Measurements from ENCODE around the gene LRRC14B. TPM values are rescaled to one million over a fixed set of nuclear protein-coding genes. Genes with fewer than 3 reads are reported as not detected.
"Not testable (repeated sequence)": the region's sequence is repeated elsewhere in the genome, so short reads cannot be mapped to it uniquely, and the experiment has no call there.

LRRC14B gene
- total RNA-seq, 3 donors from 2014 or later: 0.33 to 0.44 TPM; not detected in 1

GRCh38 chr5:228886-229285 lies 37.6 kb downstream of the LRRC14B start:
- Histone ChIP-seq H3K4me3 (no peak overlapping the region), H3K27ac (no peak overlapping the region), H3K9me3 (no peaks in the 10 kb centered on the region), H3K4me1 (no peaks in the 10 kb centered on the region), H3K27me3 (no peaks in the 10 kb centered on the region), H3K36me3 (no peaks in the 10 kb centered on the region)
- TF ChIP-seq CTCF (IDR thresholded peaks at IDR 0.05) (no peak), POLR2A (IDR thresholded peaks at IDR 0.05) (no peak)
- intact Hi-C loops (cut with DNase I; ENCODE audit: low total_unique reads): no loop called here
- DNase-seq (ENCODE audit: low spot score in 2 of 2): no peak

GRCh38 chr5:230711-231110 lies 39.4 kb downstream of the LRRC14B start:
- Histone ChIP-seq H3K4me1 (no peaks in the 10 kb centered on the region), H3K9me3 (no peaks in the 10 kb centered on the region), H3K4me3 (no peak overlapping the region), H3K36me3 (no peaks in the 10 kb centered on the region), H3K27ac (no peak overlapping the region), H3K27me3 (no peaks in the 10 kb centered on the region)
- TF ChIP-seq POLR2AphosphoS5 (IDR thresholded peaks at IDR 0.05) (no peak), POLR2A (IDR thresholded peaks at IDR 0.05) (no peak), CTCF (IDR thresholded peaks at IDR 0.05) (no peak)
- DNase-seq (ENCODE audit: low spot score in 2 of 2): no peak
- intact Hi-C loops (cut with DNase I; ENCODE audit: low total_unique reads): no loop called here

- no peak for DNase-seq (ENCODE audit: low spot score in 2 of 2)
Observed at GRCh38 chr5:231661-232060, 40.4 kb downstream of the LRRC14B start.

DNA sequence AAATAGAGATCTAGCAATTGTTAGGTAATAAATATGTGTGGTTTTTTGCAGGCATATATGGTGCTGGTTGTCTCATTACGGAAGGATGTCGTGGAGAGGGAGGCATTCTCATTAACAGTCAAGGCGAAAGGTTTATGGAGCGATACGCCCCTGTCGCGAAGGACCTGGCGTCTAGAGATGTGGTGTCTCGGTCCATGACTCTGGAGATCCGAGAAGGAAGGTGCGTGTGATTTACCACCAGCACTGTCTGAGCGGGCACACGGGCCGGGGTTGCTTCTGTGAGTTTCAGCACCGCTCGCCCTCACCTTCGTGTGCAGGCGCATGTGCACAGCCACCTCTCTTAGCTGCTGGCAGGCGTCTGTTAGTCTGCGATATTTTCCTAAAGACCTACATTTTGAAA lies 42.1 kb downstream of the LRRC14B start:
- intact Hi-C loops (cut with DNase I; ENCODE audit: low total_unique reads): not testable (repeated sequence)

More at GRCh38 chr5:231661-232060, 40.4 kb downstream of the LRRC14B start:
- intact Hi-C loops (cut with DNase I; ENCODE audit: low total_unique reads): no loop called here
- TF ChIP-seq CTCF (IDR thresholded peaks at IDR 0.05): no peak
- no peak for TF ChIP-seq POLR2AphosphoS5 (IDR thresholded peaks at IDR 0.05)
- no peak for TF ChIP-seq POLR2A (IDR thresholded peaks at IDR 0.05)
- Histone ChIP-seq H3K9me3 (no peaks in the 10 kb centered on the region), H3K36me3 (no peaks in the 10 kb centered on the region), H3K27me3 (no peaks in the 10 kb centered on the region), H3K4me3 (no peak overlapping the region), H3K4me1 (no peaks in the 10 kb centered on the region), H3K27ac (no peak overlapping the region)

DNA sequence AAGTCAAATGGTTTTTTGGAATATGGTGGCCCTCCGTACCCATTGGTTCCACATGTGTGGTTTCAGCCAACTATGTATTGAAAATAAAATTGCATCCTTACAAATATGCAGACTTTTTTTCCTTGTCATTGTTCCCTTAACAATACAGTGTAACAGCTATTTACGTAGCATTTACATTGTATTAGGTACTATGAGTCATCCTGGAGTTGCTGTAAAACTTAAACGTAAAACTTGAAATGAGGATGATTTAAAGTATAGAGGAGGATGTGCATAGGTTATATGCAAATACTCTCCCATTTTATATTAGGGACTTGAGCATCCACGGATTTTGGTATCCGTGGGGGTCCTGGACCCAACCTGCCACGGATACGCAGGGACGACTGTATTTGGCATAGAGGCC lies 43.2 kb downstream of the LRRC14B start:
- no peak for TF ChIP-seq POLR2A (IDR thresholded peaks at IDR 0.05)
- no peak overlapping the region for H3K27ac ChIP-seq
- no peak overlapping the region for H3K4me3 ChIP-seq
- H3K36me3 ChIP-seq: no peaks in the 10 kb centered on the region
- intact Hi-C loops (cut with DNase I; ENCODE audit: low total_unique reads): no loop called here
- H3K9me3 ChIP-seq: no peaks in the 10 kb centered on the region
- no peaks in the 10 kb centered on the region for H3K4me1 ChIP-seq
- no peaks in the 10 kb centered on the region for H3K27me3 ChIP-seq
- no peak for DNase-seq (ENCODE audit: low spot score in 2 of 2)

More for the DNA sequence above, 42.1 kb downstream of the LRRC14B start:
- not testable (repeated sequence) for H3K4me1 ChIP-seq; H3K4me3 ChIP-seq; DNase-seq (ENCODE audit: low spot score in 2 of 2); H3K27me3 ChIP-seq; H3K9me3 ChIP-seq; H3K27ac ChIP-seq; H3K36me3 ChIP-seq

GRCh38 chr5:235527-235926 lies 44.2 kb downstream of the LRRC14B start:
- intact Hi-C loops (cut with DNase I; ENCODE audit: low total_unique reads); H3K27me3 ChIP-seq; H3K36me3 ChIP-seq: not testable (repeated sequence)

GRCh38 chr5:237931-238330 lies 46.6 kb downstream of the LRRC14B start:
- H3K27ac ChIP-seq; H3K4me3 ChIP-seq; H3K9me3 ChIP-seq; H3K36me3 ChIP-seq; intact Hi-C loops (cut with DNase I; ENCODE audit: low total_unique reads); DNase-seq (ENCODE audit: low spot score in 2 of 2); H3K4me1 ChIP-seq; H3K27me3 ChIP-seq: not testable (repeated sequence)

More at GRCh38 chr5:235527-235926, 44.2 kb downstream of the LRRC14B start:
- DNase-seq (ENCODE audit: low spot score in 2 of 2); H3K27ac ChIP-seq; H3K9me3 ChIP-seq; H3K4me1 ChIP-seq; H3K4me3 ChIP-seq: not testable (repeated sequence)

GRCh38 chr5:240550-240949 lies 49.3 kb downstream of the LRRC14B start:
- H3K4me1 ChIP-seq; H3K27me3 ChIP-seq; H3K36me3 ChIP-seq; H3K4me3 ChIP-seq; H3K9me3 ChIP-seq; DNase-seq (ENCODE audit: low spot score in 2 of 2); H3K27ac ChIP-seq; intact Hi-C loops (cut with DNase I; ENCODE audit: low total_unique reads): not testable (repeated sequence)

DNA sequence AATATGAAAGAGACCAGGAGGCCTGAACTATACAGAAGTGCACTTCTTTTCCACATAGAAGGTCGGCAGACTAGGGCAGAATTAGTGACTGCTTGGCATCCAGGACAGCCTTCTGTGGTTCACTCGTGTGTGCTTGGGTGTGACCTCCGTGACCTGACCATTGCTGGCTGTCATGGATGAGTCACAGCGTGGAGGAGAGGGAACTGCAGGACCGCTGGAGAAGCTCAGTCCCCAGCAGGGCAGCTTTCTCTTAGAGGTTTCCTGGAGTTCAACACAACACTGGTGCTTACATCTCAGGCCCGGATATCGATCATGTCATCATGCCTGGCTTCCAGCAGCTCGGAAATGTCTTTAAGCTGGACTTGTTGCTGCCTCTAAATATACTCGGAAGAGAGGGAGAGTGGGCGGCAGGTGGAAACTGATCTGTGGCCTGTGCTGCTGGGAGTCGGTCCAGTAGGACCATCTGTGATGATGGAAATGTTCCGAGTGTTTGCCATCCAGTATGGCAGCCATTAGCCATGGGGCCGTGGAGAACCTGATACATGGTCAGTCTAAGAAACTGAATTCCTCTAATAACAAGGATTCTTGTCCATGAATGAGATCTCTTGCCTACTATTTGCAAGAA lies 49.9 kb downstream of the LRRC14B start:
- H3K27me3 ChIP-seq; H3K4me3 ChIP-seq; H3K27ac ChIP-seq; H3K36me3 ChIP-seq; H3K4me1 ChIP-seq; intact Hi-C loops (cut with DNase I; ENCODE audit: low total_unique reads); H3K9me3 ChIP-seq; DNase-seq (ENCODE audit: low spot score in 2 of 2): not testable (repeated sequence)

DNA sequence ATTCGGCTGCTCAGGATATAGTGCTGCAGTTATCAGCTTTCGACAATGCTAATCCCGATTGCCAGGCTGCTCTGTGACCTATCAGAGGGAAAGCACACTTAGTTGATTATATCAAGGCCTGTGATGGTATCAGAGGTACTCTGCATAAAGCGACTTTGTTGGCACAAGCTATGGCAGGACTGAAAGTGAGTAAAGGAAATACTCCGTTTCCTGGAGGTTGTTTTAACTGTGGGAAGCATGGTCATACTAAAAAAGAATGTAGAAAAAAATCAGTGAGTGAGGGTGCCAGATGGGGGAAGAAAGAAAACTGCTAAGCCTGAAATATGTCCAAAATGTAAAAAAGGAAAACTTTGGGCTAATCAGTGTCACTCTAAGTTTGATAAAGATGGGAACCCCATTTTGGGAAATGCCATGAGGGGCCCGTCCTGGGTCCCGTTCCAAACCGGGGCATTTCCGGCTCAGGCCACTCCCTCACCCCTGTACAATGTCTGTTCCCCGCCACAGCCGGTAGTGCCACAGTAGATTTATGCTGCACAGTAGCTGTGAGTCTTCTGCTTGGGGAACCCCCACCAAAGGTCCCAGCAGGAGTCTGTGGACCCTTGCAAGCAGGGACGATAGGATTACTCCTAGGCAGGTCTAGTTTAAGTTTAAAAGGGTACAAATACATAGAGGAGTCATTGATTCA lies 52.5 kb downstream of the LRRC14B start:
- DNase-seq (ENCODE audit: low spot score in 2 of 2); H3K4me1 ChIP-seq; H3K9me3 ChIP-seq; H3K27ac ChIP-seq; H3K4me3 ChIP-seq; H3K36me3 ChIP-seq; intact Hi-C loops (cut with DNase I; ENCODE audit: low total_unique reads); H3K27me3 ChIP-seq: not testable (repeated sequence)

Measured in breast epithelium (tissue), 4 donors.